Fibroblast of gingiva (primary cell): ENCODE results near the gene MAS1L.

Experiments used
- DNase-seq: peaks from one replicate; pipeline ENCODE4 v3.0.0-alpha.2; 2011; ENCODE audit warnings: low read depth

The MAS1L gene

DNA sequence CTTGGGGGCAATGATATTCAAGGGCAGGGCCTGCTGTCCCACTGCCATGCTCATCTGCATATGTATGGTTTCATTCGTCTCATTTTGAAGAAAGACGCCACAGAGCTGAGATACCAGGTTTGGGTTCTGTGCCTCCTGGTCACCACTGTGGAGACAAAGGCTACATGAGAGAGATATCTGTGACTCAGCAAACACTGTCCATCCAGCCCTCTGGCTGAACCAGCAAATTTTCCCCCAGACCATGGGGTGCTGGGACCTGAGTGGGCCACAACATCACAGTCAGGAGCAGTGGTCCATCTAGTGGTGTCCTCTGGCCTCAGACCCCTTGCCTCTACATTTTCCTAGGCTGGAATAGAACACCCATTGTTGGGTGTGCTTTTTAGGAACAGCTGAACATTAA lies at the start of gene MAS1L:
TSS of gene MAS1L (minus strand) at position 297 of the 400 bp plus-strand sequence. CDS start at position 243, 54 bp downstream.
- no peak for DNase-seq

- DNase-seq: no peak
Measured at GRCh38 chr6:29532320-29532951, 44.7 kb upstream of the MAS1L start.

DNA sequence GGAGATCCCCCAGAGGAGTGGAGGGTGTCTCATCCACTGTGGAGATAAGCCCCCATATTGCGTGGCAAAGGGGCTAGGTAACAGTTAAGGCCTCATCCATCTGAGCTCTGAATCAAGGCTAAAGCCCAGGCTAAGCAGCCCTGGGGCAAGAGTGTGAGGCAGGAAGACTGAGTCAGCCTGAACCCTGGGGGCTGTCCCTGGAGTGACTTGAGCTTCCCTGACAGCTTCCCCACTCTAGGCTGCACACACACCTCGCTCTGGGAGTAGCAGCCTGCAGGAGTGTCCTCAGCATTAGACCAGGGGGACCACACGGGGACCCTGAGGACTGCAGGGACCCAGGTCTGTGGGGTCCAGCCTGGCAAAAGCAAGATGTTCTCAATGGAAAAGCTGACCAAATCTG lies 43.9 kb upstream of the MAS1L start:
- no peak for DNase-seq

GRCh38 chr6:29530671-29531310 lies 43.0 kb upstream of the MAS1L start:
- DNase-seq: no peak

- no peak for DNase-seq
Measured at GRCh38 chr6:29529956-29530355, 42.2 kb upstream of the MAS1L start.

DNA sequence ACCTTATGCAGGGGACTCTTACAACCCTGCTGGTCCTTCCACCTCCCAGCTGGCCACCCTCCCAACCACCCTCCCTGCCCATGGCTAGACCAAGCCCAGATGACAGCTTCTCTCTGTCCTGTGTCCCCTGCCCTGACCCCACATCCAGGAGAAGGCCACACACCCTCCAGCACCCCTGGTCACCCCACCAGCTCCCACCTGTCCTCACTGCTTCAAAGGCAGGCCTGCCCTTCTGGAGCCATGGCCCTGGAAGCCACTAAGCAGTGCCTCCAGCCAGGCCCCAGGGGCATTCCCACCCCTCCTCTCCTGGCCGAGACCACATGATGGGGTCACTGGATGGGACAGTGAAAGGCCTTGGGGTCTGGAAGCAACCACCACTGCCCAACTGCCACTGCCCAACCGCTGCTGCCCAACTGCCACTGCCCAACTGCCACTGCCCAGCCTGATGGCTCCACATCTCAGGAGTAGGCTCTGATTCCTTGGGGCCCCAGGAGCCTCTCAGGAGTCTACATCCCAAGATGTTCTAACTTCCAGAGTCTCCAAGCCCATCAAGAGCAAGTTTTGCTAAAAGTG lies 41.3 kb upstream of the MAS1L start:
- DNase-seq: no peak

DNA sequence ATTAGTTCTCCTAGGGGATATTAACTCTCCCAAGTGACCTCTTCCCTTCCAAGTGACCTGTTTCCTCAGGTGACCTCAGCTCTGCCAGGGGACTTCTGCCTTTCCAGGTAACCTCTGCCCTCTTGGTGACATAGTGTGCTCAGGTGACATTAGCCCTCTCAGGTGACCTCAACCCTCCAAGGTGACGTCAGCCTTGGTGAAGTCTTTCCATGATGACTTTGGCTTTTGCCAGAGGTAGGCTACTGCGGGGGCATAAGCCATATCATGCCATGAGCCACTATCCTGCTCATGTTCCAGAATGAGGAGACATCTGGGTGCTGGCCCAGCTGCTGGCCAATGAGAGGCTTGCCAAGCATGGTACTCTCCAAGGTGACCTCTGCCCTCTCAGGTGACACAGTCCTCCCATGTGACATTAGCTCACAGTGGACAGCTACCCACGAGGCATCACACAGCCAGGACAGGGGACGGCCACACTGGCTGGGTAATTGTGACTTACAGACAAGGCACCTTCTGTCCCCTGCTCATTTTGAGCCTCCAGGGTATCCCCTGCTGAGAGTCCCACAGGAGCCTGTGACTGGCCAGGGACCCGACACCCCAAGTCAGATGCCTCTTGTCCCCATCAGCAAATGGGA lies 40.7 kb upstream of the MAS1L start:
- DNase-seq: no peak

DNA sequence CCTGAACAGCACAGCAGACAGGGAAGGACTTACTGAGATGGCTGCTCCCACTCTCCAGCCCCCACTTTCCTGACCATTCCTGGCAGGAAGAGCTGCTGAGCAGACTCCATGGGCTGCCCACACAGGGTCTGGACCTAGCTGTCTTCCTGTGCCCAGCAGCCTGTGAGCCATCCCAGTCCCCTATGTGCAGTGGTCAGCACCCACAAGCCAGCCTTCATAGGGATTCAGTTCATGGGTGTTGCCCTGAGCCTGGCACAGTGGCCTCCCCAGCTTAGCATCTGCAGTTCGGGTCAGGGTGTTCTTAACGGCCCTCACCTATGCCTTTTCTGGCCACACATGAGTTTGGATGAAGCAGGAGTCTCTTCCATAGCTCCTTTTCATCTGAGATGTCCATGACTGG lies 39.8 kb upstream of the MAS1L start:
- no peak for DNase-seq

DNA sequence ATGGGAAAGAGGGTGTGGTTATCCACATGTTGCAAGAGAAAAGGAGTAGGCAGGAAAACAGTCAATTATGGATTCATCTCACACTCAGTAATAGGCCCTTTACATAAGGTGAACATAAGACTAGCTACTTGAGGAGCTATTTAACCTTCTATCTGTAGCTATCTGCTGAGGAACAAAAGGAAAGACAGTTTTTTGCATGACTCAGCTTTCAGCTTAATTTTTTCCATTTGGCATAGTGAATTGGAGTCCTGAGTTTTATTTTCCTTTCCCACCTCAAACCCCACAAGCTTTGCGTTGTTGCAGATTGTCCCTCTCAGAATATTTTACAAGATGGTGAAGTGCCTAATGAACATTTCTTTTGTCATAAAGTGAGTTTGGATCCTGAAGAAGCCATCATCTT lies 39.4 kb upstream of the MAS1L start:
- DNase-seq: no peak

DNA sequence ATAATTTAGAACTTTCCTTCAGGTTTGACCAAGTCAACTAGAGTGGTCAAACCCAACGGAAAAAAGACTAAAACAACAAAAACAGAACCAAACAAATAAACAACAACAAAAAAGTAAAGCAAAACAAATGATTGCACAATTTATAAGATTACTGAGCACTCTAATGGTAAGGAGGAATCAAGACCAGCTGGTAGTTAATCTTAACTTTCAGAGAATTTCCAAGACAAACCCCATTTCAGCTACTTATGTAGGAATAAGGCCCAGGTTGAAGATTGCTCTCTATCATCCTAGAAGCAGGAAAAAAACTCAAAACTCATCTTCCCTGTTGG lies 37.5 kb upstream of the MAS1L start:
- no peak for DNase-seq

DNA sequence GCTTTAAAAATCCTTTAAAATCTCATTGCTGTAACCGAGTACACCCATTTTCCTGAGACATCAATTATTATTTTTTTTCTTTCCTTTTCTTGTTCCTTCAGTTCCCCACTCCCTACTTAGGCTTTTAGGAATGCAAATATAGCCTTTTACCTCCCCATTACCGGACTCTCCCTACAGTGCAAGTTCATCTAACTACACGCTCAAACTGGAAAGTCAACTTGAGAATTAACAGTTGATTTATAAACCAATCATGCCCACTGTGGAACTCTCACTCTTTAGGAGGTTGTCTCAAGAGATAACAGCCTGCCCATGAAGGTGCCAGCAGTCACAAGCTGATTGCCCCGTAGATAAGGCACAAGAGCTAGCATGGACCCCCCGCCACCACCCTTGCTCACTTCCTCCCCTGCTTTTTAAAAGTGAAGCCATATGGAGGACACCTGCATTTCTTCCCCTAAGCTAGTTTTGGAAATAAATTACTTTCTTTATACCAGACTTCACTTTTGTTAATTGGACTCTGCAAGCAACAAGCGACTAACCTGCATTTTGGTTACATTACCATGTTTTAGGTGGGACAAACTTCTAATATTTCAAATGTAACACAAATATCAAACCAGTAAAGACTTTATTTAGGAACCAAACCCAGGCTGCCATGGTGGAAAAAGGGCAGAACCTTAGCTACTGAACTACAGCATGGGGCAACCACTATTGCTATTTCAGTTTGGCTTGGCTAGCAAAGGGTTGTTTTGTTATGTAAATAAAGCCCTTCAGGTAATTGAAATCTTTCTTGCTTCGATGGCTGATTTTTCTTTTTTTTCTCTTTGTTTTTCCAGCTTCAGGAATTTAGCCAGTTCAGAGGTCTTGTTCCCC lies 36.9 kb upstream of the MAS1L start:
- DNase-seq: no peak

- DNase-seq: no peak
Measured at GRCh38 chr6:29524044-29524443, 36.3 kb upstream of the MAS1L start.

DNA sequence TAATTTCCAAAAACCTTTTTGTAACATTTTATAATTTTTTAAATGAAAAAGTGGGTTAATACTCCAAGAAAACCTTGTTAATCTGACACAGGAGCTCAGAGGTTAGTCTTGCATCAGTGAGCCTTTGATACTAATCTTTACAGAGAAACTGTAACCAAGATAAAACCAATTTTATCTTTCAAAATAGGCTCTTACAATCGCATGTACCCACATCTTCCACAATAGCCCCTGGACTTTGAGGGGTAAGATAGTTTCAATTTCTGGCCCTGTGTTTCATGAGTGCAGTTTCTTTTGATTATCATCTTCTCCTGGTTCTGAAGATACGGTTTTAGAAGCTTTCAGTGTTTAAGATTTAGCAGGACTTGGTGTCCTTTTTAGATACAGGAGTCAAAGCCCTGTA lies 34.5 kb upstream of the MAS1L start:
- no peak for DNase-seq

GRCh38 chr6:29521006-29521680 lies 33.4 kb upstream of the MAS1L start:
- no peak for DNase-seq

GRCh38 chr6:29520232-29520631 lies 32.5 kb upstream of the MAS1L start:
- no peak for DNase-seq

- no peak for DNase-seq
Measured at GRCh38 chr6:29519291-29520010, 31.7 kb upstream of the MAS1L start.

- DNase-seq: no peak
Measured at GRCh38 chr6:29517728-29518440, 30.1 kb upstream of the MAS1L start.

DNA sequence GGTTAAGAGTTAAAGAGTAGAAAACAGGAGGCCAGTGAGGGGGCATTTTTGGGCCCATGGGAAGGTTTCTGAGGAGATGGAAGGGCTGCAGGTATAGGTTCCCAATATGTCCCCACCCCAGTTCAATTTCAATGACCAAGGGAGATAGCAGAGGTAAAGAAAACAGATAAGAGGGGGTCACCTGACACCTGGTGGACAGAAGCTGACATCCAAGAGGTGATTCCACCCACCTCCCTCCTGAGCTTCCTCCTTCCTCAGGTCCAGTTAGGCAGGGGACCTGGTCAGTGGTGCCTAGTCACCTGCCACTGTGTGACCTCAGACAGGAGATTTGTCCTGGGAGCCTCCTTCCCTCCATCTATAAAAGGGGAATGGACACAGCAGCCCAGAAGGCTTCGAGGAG lies 29.5 kb upstream of the MAS1L start:
- DNase-seq: no peak

- peak; percentile 31 for DNase-seq
Measured at GRCh38 chr6:29516108-29516507, 28.4 kb upstream of the MAS1L start.

- no peak for DNase-seq
Measured at GRCh38 chr6:29510746-29511300, 23.1 kb upstream of the MAS1L start.
